OCI-LY7 (cell line): Measurements from ENCODE around the gene TMEM239.

Source experiments
- CTCF ChIP-seq: fragments of 200-600 bp; sonication (generic); conservative IDR thresholded peaks from 2 replicates; pipeline ENCODE4 v1.5.1; 2014; ENCODE audit warnings: mild to moderate bottlenecking, antibody characterized with exemption, low read length, moderate library complexity, mixed read lengths
- EZH2phosphoT487 ChIP-seq: fragments of 200-600 bp; sonication (generic); IDR thresholded peaks from 2 replicates; pipeline ENCODE4 v1.6.1; 2018; ENCODE audit warnings: low read depth, borderline replicate concordance, mild to moderate bottlenecking, mixed run types, antibody characterized with exemption, low read length, moderate library complexity, mixed read lengths

DNA sequence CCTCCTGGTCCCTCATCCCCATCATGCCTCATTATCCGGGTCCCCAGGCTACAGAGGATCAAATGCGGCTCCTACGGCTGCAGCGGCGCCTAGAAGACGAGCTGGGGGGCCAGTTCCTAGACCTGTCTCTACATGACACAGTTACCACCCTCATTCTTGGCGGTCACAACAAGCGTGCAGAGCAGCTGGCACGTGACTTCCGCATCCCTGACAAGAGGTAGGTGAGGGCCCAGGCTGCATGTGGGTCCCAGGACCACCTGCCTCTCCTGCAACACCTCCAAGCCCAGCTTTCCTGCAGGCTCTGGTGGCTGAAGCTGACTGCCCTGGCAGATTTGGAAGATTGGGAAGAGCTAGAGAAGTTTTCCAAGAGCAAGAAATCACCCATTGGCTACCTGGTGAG, 48.9 kb downstream of the TMEM239 start:
- TF ChIP-seq CTCF (no peak), EZH2phosphoT487 (no peak)
